Measurements from ENCODE around the gene TNIP3.

Gene TNIP3

DNA sequence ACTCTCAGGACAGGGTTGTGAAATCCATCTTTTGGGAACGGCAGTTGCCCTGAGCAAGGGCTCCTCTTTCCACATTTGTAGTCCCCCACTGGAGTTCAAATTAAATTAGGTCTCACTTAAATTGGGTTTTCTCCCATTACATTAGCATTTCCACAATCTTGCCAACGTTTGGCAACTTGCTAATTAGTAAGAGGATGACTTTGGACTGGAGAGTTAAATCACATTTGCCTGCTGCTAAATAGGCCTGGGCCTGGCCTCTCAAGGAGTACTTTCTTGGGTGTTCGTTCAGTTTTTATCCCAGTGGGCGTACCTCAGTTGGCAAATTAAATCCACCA is 33.8 kb downstream of the TNIP3 start:
- TF ChIP-seq CTCF (IDR thresholded peaks at IDR 0.05): no peak
- no peaks in the 10 kb centered on the region for H3K4me1 ChIP-seq
- no peaks in the 10 kb centered on the region for H3K9me3 ChIP-seq
- no peaks in the 10 kb centered on the region for H3K36me3 ChIP-seq
- no peaks in the 10 kb centered on the region for H3K27me3 ChIP-seq
- no peak overlapping the region for H3K4me3 ChIP-seq
- no peak overlapping the region for H3K27ac ChIP-seq
- intact Hi-C loops (cut with DNase I; ENCODE audit: low total_unique reads): no loop called here
- no peak for DNase-seq

DNA sequence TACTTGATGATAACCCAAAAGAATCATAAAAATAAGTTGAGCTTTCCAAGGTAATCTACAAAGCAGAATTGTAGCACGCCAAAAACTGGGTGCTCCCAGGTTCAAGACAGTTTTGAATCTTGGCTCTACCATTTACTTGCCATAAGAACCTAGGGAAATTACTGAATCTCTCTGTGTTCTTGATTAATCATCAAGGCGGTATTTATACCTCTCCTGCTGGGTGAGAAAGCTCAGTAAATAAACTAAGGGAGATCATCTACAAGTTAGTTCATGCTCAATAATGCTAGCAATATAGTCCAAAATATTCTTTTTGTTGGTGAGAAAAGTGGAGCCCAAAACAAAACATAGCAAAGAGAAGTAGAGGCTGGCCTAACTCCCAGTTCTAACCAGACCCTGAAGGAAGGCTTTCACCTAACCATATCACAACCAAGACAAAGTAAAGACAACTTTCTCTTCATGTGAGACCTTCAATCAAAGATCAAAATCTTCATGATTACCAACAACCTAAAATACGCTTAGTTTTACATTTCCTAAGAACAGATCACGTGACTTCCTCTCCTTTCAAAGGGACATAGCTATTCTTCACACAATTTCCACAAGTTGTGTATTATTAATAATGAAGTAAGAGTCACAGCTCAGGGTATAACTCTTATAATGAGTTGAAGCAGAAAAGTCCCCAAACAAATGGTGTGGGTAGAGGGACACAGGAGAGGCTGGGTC is 34.4 kb downstream of the TNIP3 start:
- Histone ChIP-seq H3K27me3 (no peaks in the 10 kb centered on the region), H3K4me1 (no peaks in the 10 kb centered on the region), H3K4me3 (no peak overlapping the region), H3K36me3 (no peaks in the 10 kb centered on the region), H3K27ac (no peak overlapping the region), H3K9me3 (no peaks in the 10 kb centered on the region)
- DNase-seq: no peak
- no peak for TF ChIP-seq CTCF (IDR thresholded peaks at IDR 0.05)
- intact Hi-C loops (cut with DNase I; ENCODE audit: low total_unique reads): no loop called here

GRCh38 chr4:121127100-121127499 is 37.0 kb downstream of the TNIP3 start:
- no peaks in the 10 kb centered on the region for H3K36me3 ChIP-seq
- H3K4me3 ChIP-seq: no peak overlapping the region
- intact Hi-C loops (cut with DNase I; ENCODE audit: low total_unique reads): no loop called here
- H3K4me1 ChIP-seq: no peaks in the 10 kb centered on the region
- TF ChIP-seq CTCF (IDR thresholded peaks at IDR 0.05): no peak
- DNase-seq: no peak
- H3K27ac ChIP-seq: no peak overlapping the region
- H3K27me3 ChIP-seq: no peaks in the 10 kb centered on the region
- no peaks in the 10 kb centered on the region for H3K9me3 ChIP-seq

GRCh38 chr4:121126449-121127006 is 37.6 kb downstream of the TNIP3 start:
- Histone ChIP-seq H3K36me3 (no peaks in the 10 kb centered on the region), H3K9me3 (no peaks in the 10 kb centered on the region), H3K4me1 (no peaks in the 10 kb centered on the region), H3K4me3 (no peak overlapping the region), H3K27ac (no peak overlapping the region), H3K27me3 (no peaks in the 10 kb centered on the region)
- DNase-seq: no peak
- intact Hi-C loops (cut with DNase I; ENCODE audit: low total_unique reads): no loop called here
- no peak for TF ChIP-seq CTCF (IDR thresholded peaks at IDR 0.05)

DNA sequence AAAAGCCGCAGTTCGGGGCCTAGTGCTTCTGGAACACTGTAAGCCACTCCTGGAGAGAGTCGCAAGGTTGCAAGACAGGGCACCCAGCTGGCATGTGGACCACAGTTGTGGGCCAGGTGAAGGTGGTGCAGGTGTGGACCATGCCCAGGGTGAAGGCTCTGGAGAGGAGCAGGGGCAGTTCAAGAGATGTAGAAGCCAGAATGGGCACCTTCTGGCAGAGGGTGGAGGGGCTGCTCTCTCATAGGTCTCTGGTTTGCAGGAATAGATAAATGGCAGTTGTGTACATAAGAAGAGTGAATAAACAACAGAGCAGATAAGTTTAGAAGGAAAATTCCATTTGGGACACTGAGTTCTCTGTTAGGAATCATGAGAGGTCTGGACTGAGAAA is 38.6 kb downstream of the TNIP3 start:
- Histone ChIP-seq H3K9me3 (no peaks in the 10 kb centered on the region), H3K4me3 (no peak overlapping the region), H3K27ac (no peak overlapping the region), H3K4me1 (no peaks in the 10 kb centered on the region), H3K27me3 (no peaks in the 10 kb centered on the region), H3K36me3 (no peaks in the 10 kb centered on the region)
- intact Hi-C loops (cut with DNase I; ENCODE audit: low total_unique reads): no loop called here
- TF ChIP-seq CTCF (IDR thresholded peaks at IDR 0.05): no peak
- DNase-seq: no peak
